Astrocyte (in vitro differentiated cells and primary cell): Measurements from ENCODE around the gene TMEM50A. TPM values are rescaled to one million over a fixed set of nuclear protein-coding genes. Genes with fewer than 3 reads are reported as not detected.

Experiments
- DNase-seq: peaks from one replicate; pipeline ENCODE4 v3.0.0-alpha.2; 2010; ENCODE audit warnings: low read depth
- FAIRE-seq: peaks from 2 replicates; lab custom pipeline; 2011; peaks lifted over from hg19 to GRCh38; lab: Jason Lieb, UNC
- H2AFZ ChIP-seq: 2 replicates; pipeline ENCODE4 v1.6.0; 2012; ENCODE audit warnings: low read depth, low read length, inconsistent platforms
- H3K27ac ChIP-seq: 2 replicates; pipeline ENCODE4 v1.5.1; 2011; ENCODE audit warnings: low read depth, low read length, inconsistent platforms
- H3K27me3 ChIP-seq: 2 replicates; pipeline ENCODE4 v1.6.0; 2011; ENCODE audit warnings: low read length, inconsistent platforms; ENCODE audit not compliant: insufficient read depth
- H3K36me3 ChIP-seq: 2 replicates; pipeline ENCODE4 v1.5.1; 2011; ENCODE audit warnings: low read length, inconsistent platforms; ENCODE audit not compliant: insufficient read depth
- H3K4me1 ChIP-seq: 2 replicates; pipeline ENCODE4 v1.5.1; 2011; ENCODE audit warnings: low read length, inconsistent platforms; ENCODE audit not compliant: insufficient read depth
- H3K4me2 ChIP-seq: 2 replicates; pipeline ENCODE4 v1.6.0; 2012; ENCODE audit warnings: low read length, inconsistent platforms
- H3K4me3 ChIP-seq: 2 replicates; pipeline ENCODE4 v1.5.1; 2011; ENCODE audit warnings: low read depth, mild to moderate bottlenecking, low read length, inconsistent platforms; ENCODE audit not compliant: insufficient read depth
- H3K79me2 ChIP-seq: 2 replicates; pipeline ENCODE4 v1.6.0; 2012; ENCODE audit warnings: mild to moderate bottlenecking, low read length, inconsistent platforms; ENCODE audit not compliant: insufficient read depth
- H3K9ac ChIP-seq: 2 replicates; pipeline ENCODE4 v1.6.0; 2012; ENCODE audit warnings: mild to moderate bottlenecking, low read length, inconsistent platforms
- H3K9me3 ChIP-seq: 2 replicates; pipeline ENCODE4 v1.5.1; 2012; ENCODE audit warnings: low read depth, mild to moderate bottlenecking, low read length, inconsistent platforms; ENCODE audit not compliant: insufficient read depth
- H4K20me1 ChIP-seq: 2 replicates; pipeline ENCODE4 v1.6.0; 2012; ENCODE audit warnings: low read length, inconsistent platforms; ENCODE audit not compliant: insufficient read depth
- H3K27ac Mint-ChIP-seq: one replicate; pipeline ENCODE4 v1.8.0; 2021; ENCODE audit warnings: mild to moderate bottlenecking, mixed read lengths; ENCODE audit not compliant: unreplicated experiment
- H3K27me3 Mint-ChIP-seq: one replicate; pipeline ENCODE4 v1.8.0; 2021; ENCODE audit warnings: low read depth, mixed read lengths; ENCODE audit not compliant: unreplicated experiment
- H3K36me3 Mint-ChIP-seq: one replicate; pipeline ENCODE4 v1.8.0; 2021; ENCODE audit warnings: low read depth, mixed read lengths; ENCODE audit not compliant: unreplicated experiment
- H3K4me1 Mint-ChIP-seq: one replicate; pipeline ENCODE4 v1.8.0; 2021; ENCODE audit warnings: low read depth, mixed read lengths; ENCODE audit not compliant: unreplicated experiment
- H3K4me3 Mint-ChIP-seq: one replicate; pipeline ENCODE4 v1.8.0; 2021; ENCODE audit warnings: mild to moderate bottlenecking, moderate library complexity, mixed read lengths; ENCODE audit not compliant: unreplicated experiment
- H3K9me3 Mint-ChIP-seq: one replicate; pipeline ENCODE4 v1.8.0; 2021; ENCODE audit warnings: mild to moderate bottlenecking, mixed read lengths; ENCODE audit not compliant: unreplicated experiment
- EZH2 ChIP-seq: IDR thresholded peaks from 2 replicates; pipeline ENCODE4 v1.6.1; 2012; ENCODE audit warnings: mild to moderate bottlenecking, low read length, inconsistent platforms; ENCODE audit not compliant: insufficient read depth
- total RNA-seq: library from RNA; stranded (reverse); gene quantifications from 2 replicates; pipeline ENCODE4 v1.2.1, GENCODE V29; 2021
- TF ChIP-seq, protein P1 (sequence below): IDR thresholded peaks from 2 replicates; pipeline ENCODE4 v1.5.1; 2011; ENCODE audit warnings: low read depth, mild to moderate bottlenecking, inconsistent platforms, low read length, moderate library complexity; ENCODE audit not compliant: insufficient read depth

TMEM50A gene
- total RNA-seq, 1 donor from 2014 or later: 175 TPM

DNA sequence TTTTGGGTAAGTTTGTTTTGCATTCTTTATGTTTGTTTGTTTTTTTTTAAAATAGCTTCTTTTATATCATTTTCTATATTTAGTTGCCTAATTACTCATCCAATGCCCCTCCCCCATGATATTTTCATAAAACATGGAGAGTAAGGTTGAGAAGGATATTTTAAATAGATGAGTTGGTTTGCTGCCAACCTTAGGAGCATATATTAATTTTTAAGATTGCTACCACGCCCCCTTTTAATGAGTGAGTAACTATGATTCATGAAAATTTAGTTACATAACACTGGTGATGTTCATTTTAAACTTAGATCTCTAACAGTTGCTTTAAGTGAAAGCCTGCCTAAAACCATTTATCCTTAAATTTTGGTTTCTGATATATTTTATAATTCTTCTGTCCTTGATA lies 18.7 kb downstream of the TMEM50A start:
- Mint-ChIP-seq H3K36me3 (peaks cover 30% of the 10 kb centered on the region), H3K4me3 (no peak overlapping the region), H3K27me3 (no peaks in the 10 kb centered on the region), H3K4me1 (peaks cover 10% of the 10 kb centered on the region), H3K27ac (no peak overlapping the region), H3K9me3 (no peaks in the 10 kb centered on the region)
- TF ChIP-seq, protein P1, sequence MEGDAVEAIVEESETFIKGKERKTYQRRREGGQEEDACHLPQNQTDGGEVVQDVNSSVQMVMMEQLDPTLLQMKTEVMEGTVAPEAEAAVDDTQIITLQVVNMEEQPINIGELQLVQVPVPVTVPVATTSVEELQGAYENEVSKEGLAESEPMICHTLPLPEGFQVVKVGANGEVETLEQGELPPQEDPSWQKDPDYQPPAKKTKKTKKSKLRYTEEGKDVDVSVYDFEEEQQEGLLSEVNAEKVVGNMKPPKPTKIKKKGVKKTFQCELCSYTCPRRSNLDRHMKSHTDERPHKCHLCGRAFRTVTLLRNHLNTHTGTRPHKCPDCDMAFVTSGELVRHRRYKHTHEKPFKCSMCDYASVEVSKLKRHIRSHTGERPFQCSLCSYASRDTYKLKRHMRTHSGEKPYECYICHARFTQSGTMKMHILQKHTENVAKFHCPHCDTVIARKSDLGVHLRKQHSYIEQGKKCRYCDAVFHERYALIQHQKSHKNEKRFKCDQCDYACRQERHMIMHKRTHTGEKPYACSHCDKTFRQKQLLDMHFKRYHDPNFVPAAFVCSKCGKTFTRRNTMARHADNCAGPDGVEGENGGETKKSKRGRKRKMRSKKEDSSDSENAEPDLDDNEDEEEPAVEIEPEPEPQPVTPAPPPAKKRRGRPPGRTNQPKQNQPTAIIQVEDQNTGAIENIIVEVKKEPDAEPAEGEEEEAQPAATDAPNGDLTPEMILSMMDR: no peak
- no peak for TF ChIP-seq EZH2
- no peak for DNase-seq
- Histone ChIP-seq H3K36me3 (peaks cover 27% of the 10 kb centered on the region), H2AFZ (no peak overlapping the region), H3K9ac (no peak overlapping the region), H4K20me1 (peaks cover 9% of the 10 kb centered on the region), H3K79me2 (no peaks in the 10 kb centered on the region), H3K27ac (no peak overlapping the region), H3K4me2 (no peak overlapping the region), H3K4me1 (peaks cover 11% of the 10 kb centered on the region), H3K27me3 (no peaks in the 10 kb centered on the region), H3K4me3 (no peak overlapping the region), H3K9me3 (no peaks in the 10 kb centered on the region)
- no peak for FAIRE-seq

DNA sequence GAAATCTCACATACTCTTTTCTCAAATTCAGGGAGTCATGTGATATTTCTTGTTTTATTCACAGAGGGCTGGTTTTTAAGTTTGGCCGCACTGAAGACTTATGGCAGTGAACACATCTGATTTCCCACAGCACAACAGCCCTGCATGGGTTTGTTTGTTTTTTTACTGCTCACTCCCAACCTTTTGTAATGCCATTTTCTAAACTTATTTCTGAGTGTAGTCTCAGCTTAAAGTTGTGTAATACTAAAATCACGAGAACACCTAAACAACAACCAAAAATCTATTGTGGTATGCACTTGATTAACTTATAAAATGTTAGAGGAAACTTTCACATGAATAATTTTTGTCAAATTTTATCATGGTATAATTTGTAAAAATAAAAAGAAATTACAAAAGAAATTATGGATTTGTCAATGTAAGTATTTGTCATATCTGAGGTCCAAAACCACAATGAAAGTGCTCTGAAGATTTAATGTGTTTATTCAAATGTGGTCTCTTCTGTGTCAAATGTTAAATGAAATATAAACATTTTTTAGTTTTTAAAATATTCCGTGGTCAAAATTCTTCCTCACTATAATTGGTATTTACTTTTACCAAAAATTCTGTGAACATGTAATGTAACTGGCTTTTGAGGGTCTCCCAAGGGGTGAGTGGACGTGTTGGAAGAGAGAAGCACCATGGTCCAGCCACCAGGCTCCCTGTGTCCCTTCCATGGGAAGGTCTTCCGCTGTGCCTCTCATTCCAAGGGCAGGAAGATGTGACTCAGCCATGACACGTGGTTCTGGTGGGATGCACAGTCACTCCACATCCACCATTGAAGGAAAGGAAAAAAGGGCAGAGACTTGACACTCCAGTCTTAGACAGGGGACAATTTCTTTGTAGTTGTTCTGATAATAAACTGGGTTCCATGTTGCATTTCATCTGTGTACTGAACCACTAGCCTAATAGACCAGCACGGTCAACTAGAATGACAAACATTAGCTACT lies 22.8 kb downstream of the TMEM50A start:
- TF ChIP-seq, protein P1: no peak
- no peak overlapping the region for H2AFZ ChIP-seq
- peaks cover 9% of the 10 kb centered on the region for H3K4me1 Mint-ChIP-seq
- peaks cover 9% of the 10 kb centered on the region for H4K20me1 ChIP-seq
- no peaks in the 10 kb centered on the region for H3K79me2 ChIP-seq
- FAIRE-seq: peak; percentile 37
- H3K4me2 ChIP-seq: peak overlapping the region; percentile 39
- peak overlapping the region; percentile 70 for H3K27ac ChIP-seq
- H3K4me1 ChIP-seq: peaks cover 11% of the 10 kb centered on the region
- peaks cover 21% of the 10 kb centered on the region for H3K36me3 ChIP-seq
- H3K27ac Mint-ChIP-seq: peak overlapping the region; percentile 65
- DNase-seq: peak; percentile 81
- H3K27me3 Mint-ChIP-seq: no peaks in the 10 kb centered on the region
- H3K9me3 Mint-ChIP-seq: no peaks in the 10 kb centered on the region
- peak overlapping the region; percentile 20 for H3K9ac ChIP-seq
- peaks cover 31% of the 10 kb centered on the region for H3K36me3 Mint-ChIP-seq
- no peak overlapping the region for H3K4me3 ChIP-seq
- H3K27me3 ChIP-seq: no peaks in the 10 kb centered on the region
- no peaks in the 10 kb centered on the region for H3K9me3 ChIP-seq
- no peak overlapping the region for H3K4me3 Mint-ChIP-seq

DNA sequence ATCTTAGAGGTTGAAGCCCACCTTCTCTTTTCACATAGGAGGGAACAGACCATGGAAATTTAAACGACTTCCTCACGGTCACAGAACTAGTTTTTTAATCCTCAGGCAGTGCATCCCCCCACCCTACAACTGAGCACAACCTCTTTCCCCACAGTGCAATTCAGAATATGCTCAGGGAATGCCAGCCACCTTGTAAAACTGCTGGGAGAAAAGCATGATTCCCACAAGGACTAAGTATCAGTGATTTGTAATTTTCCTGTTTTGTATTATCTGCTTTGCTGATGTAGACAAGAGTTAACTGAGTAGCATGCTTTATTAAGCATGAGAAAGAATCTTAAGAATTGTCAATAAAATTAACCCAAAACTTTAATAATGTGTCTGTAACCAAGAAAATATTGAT lies 23.8 kb downstream of the TMEM50A start:
- Mint-ChIP-seq H3K4me1 (peaks cover 9% of the 10 kb centered on the region), H3K4me3 (no peak overlapping the region), H3K27me3 (no peaks in the 10 kb centered on the region), H3K36me3 (peaks cover 27% of the 10 kb centered on the region), H3K27ac (no peak overlapping the region), H3K9me3 (no peaks in the 10 kb centered on the region)
- Histone ChIP-seq H3K4me3 (no peak overlapping the region), H3K4me2 (no peak overlapping the region), H4K20me1 (peaks cover 3% of the 10 kb centered on the region), H3K27me3 (no peaks in the 10 kb centered on the region), H3K27ac (peak overlapping the region; percentile 70), H3K36me3 (peaks cover 19% of the 10 kb centered on the region), H3K9me3 (no peaks in the 10 kb centered on the region), H3K4me1 (peaks cover 11% of the 10 kb centered on the region), H3K9ac (peak overlapping the region; percentile 20), H3K79me2 (no peaks in the 10 kb centered on the region), H2AFZ (no peak overlapping the region)
- no peak for TF ChIP-seq EZH2
- TF ChIP-seq, protein P1: no peak
- no peak for DNase-seq
- no peak for FAIRE-seq
